HCT116 (cell line): Measurements from ENCODE around the gene LIN54. TPM values are rescaled to one million over a fixed set of nuclear protein-coding genes. Genes with fewer than 3 reads are reported as not detected.
A peak's percentile ranks its signal among the peaks of the same experiment; 100 is the strongest.

ENCODE experiments used
- ATAC-seq: fragments of 200-7000 bp; cut with Tn5 transposase; 2 replicates; pipeline ENCODE4 v1.9.1; 2020; ENCODE audit warnings: mild to moderate bottlenecking, moderate library complexity
- BruUV-seq: library from RNA; stranded (reverse); fragments of 400-500 nt; replicated peaks from 2 replicates; lab custom pipeline; 2021; lab: Mats Ljungman, UMichigan
- CTCF ChIA-PET: fragments of 300-600 bp; sonication (Branson Sonifier 250); formaldehyde crosslinking; loops from one replicate; lab custom pipeline; 2021; ENCODE audit warnings: antibody characterized with exemption; lab: Charles Lee
- POLR2A ChIA-PET: fragments of 300-600, 350-600 bp; sonication (Branson Sonifier 250); formaldehyde crosslinking; loops from one replicate; lab custom pipeline; 2021; ENCODE audit warnings: antibody characterized with exemption; lab: Charles Lee
- RAD21 ChIA-PET, 2 experiments: fragments of 300-600 bp; sonication (Branson Sonifier 250); formaldehyde crosslinking; loops; one replicate each; lab custom pipeline; 2023; ENCODE audit warnings: low total read pairs in 2 of 2; ENCODE audit not compliant: uncharacterized antibody in 2 of 2, unreplicated experiment in 2 of 2, low non-redundant PET in 1 of 2; lab: Charles Lee
- DNase-seq: peaks from one replicate; pipeline ENCODE4 v3.0.0-alpha.2; 2010; ENCODE audit warnings: low read depth, low spot score
- H2AFZ ChIP-seq: fragments of 200-600 bp; shearing (Covaris generic), sonication (generic); 2 replicates; pipeline ENCODE4 v1.6.1; 2017; ENCODE audit warnings: low read depth, mixed run types, mixed read lengths, antibody characterized with exemption, low read length; ENCODE audit not compliant: poor library complexity, severe bottlenecking
- H3K27ac ChIP-seq: 2 replicates; pipeline ENCODE4 v1.5.1; 2012; ENCODE audit warnings: low read depth, low read length
- H3K27me3 ChIP-seq: fragments of 200-600 bp; sonication (generic); 2 replicates; pipeline ENCODE4 v1.6.1; 2016; ENCODE audit warnings: mixed run types, low read length, mixed read lengths; ENCODE audit not compliant: insufficient read depth
- H3K36me3 ChIP-seq, 2 experiments: fragments of 200-500 bp in 1 of 2; fragments of 200-600 bp in 1 of 2; sonication (Bioruptor generic) in 1 of 2; sonication (generic) in 1 of 2; 2 replicates each; pipeline versions ENCODE4 v1.5.1 to v1.6.1; 2014 to 2016; ENCODE audit warnings: low read length in 2 of 2, inconsistent platforms in 1 of 2, mixed read lengths in 1 of 2, mixed run types in 1 of 2; ENCODE audit not compliant: insufficient read depth in 2 of 2, control insufficient read depth in 1 of 2
- H3K4me1 ChIP-seq, 2 experiments: fragments of 200-600 bp in 1 of 2; sonication (generic) in 1 of 2; 2 replicates each; pipeline versions ENCODE4 v1.5.1 to v1.6.1; 2012 to 2017; ENCODE audit warnings: low read length in 2 of 2, inconsistent platforms in 1 of 2, mild to moderate bottlenecking in 1 of 2, mixed read lengths in 1 of 2, mixed run types in 1 of 2, moderate library complexity in 1 of 2; ENCODE audit not compliant: insufficient read depth in 2 of 2, control insufficient read depth in 1 of 2
- H3K4me2 ChIP-seq: fragments of 200-600 bp; sonication (generic); 2 replicates; pipeline ENCODE4 v1.6.1; 2017; ENCODE audit warnings: mixed run types, low read length, mixed read lengths
- H3K4me3 ChIP-seq, 2 experiments: fragments of 200-600 bp in 1 of 2; sonication (generic) in 1 of 2; replicated peaks in 1 of 2; 2 replicates each; pipeline ENCODE4 v1.5.1; 2011 to 2016; ENCODE audit warnings: low read length in 2 of 2, control low read depth in 1 of 2, low read depth in 1 of 2, mild to moderate bottlenecking in 1 of 2, mixed read lengths in 1 of 2, mixed run types in 1 of 2
- H3K79me2 ChIP-seq: fragments of 200-600 bp; sonication (generic); 2 replicates; pipeline ENCODE4 v1.6.1; 2017; ENCODE audit warnings: mild to moderate bottlenecking, mixed run types, low read length, moderate library complexity, mixed read lengths; ENCODE audit not compliant: insufficient read depth
- H3K9ac ChIP-seq: fragments of 200-600 bp; sonication (generic); 2 replicates; pipeline ENCODE4 v1.6.1; 2016; ENCODE audit warnings: low read length, mixed read lengths
- H3K9me2 ChIP-seq: fragments of 200-600 bp; sonication (generic), shearing (Covaris generic); 2 replicates; pipeline ENCODE4 v1.6.1; 2017; ENCODE audit warnings: mixed run types, mild to moderate bottlenecking, moderate library complexity; ENCODE audit not compliant: insufficient read depth
- H3K9me3 ChIP-seq, 2 experiments: fragments of 200-500 bp in 1 of 2; fragments of 200-600 bp in 1 of 2; sonication (Bioruptor generic) in 1 of 2; sonication (generic) in 1 of 2; 2 replicates each; pipeline ENCODE4 v1.6.1; 2014 to 2017; ENCODE audit warnings: low read length in 2 of 2, mixed read lengths in 2 of 2, inconsistent platforms in 1 of 2, low read depth in 1 of 2, mild to moderate bottlenecking in 1 of 2, mixed run types in 1 of 2, moderate library complexity in 1 of 2; ENCODE audit not compliant: control insufficient read depth in 1 of 2, insufficient read depth in 1 of 2
- H4K20me1 ChIP-seq: fragments of 200-600 bp; sonication (generic), shearing (Covaris generic); 2 replicates; pipeline ENCODE4 v1.6.1; 2017; ENCODE audit warnings: mixed run types, mild to moderate bottlenecking, moderate library complexity; ENCODE audit not compliant: insufficient read depth
- CBX3 ChIP-seq: IDR thresholded peaks from 2 replicates; pipeline ENCODE4 v1.6.1; 2012; ENCODE audit warnings: low read depth
- EGR1 ChIP-seq: IDR thresholded peaks from 2 replicates; pipeline ENCODE4 v1.6.1; 2012; ENCODE audit warnings: low read depth
- ELF1 ChIP-seq: IDR thresholded peaks from 2 replicates; pipeline ENCODE4 v1.6.1; 2012; ENCODE audit warnings: low read depth, borderline replicate concordance
- EZH2phosphoT487 ChIP-seq: fragments of 200-600 bp; IDR thresholded peaks from 2 replicates; pipeline ENCODE4 v1.6.1; 2018; ENCODE audit warnings: antibody characterized with exemption, borderline replicate concordance
- FOSL1 ChIP-seq: IDR thresholded peaks from 2 replicates; pipeline ENCODE4 v1.6.1; 2012; ENCODE audit warnings: low read depth
- JUND ChIP-seq: IDR thresholded peaks from 2 replicates; pipeline ENCODE4 v1.6.1; 2012
- REST ChIP-seq: IDR thresholded peaks from 2 replicates; pipeline ENCODE4 v1.6.1; 2012; ENCODE audit warnings: low read depth
- SP1 ChIP-seq: IDR thresholded peaks from 2 replicates; pipeline ENCODE4 v1.6.1; 2012; ENCODE audit warnings: low read depth
- SRF ChIP-seq: IDR thresholded peaks from 2 replicates; pipeline ENCODE4 v1.6.1; 2012; ENCODE audit warnings: low read depth
- TCF7L2 ChIP-seq: IDR thresholded peaks from 2 replicates; pipeline ENCODE4 v1.7.0; 2011; ENCODE audit warnings: borderline replicate concordance, inconsistent platforms; ENCODE audit not compliant: insufficient read depth, insufficient read length; ENCODE audit errors: extremely low read depth
- ZBTB33 ChIP-seq: IDR thresholded peaks from 2 replicates; pipeline ENCODE4 v1.6.1; 2011; ENCODE audit warnings: mild to moderate bottlenecking, low read length, moderate library complexity; ENCODE audit not compliant: insufficient replicate concordance; ENCODE audit errors: extremely low read depth
- ZFX ChIP-seq: fragments of 450-650 bp; IDR thresholded peaks from 2 replicates; pipeline ENCODE4 v1.6.1; 2017
- ZNF274 ChIP-seq: fragments of 200-500 bp; sonication (Bioruptor generic); IDR thresholded peaks from 2 replicates; pipeline ENCODE4 v1.6.1; 2014; ENCODE audit warnings: mild to moderate bottlenecking, low read depth, low read length, inconsistent platforms
- intact Hi-C: fragments of 100-400 bp; cut with micrococcal nuclease; formaldehyde crosslinking; loops from 2 replicates; pipeline ENCODE4 v1.10.0; 2022
- total RNA-seq: library from RNA; stranded (reverse); gene quantifications from one replicate; pipeline ENCODE4 v1.2.1, GENCODE V29; 2021; ENCODE audit not compliant: unreplicated experiment

Gene LIN54
- total RNA-seq, 1 experiment from 2014 or later = 15.6 TPM

GRCh38 chr4:82957045-82957444 is 53.6 kb downstream of the LIN54 start:
- H3K79me2 ChIP-seq = peaks cover 3% of the 10 kb centered on the region
- POLR2A ChIA-PET = no interaction called here
- H2AFZ ChIP-seq = no peak overlapping the region
- H3K9ac ChIP-seq = no peak overlapping the region
- H3K9me3 ChIP-seq = no peaks in the 10 kb centered on the region
- no peaks in the 10 kb centered on the region for H3K36me3 ChIP-seq
- H4K20me1 ChIP-seq = no peaks in the 10 kb centered on the region; the same call in 1 of the 2 replicates
- no peaks in the 10 kb centered on the region for H3K4me1 ChIP-seq
- no peaks in the 10 kb centered on the region for H3K27me3 ChIP-seq
- H3K4me3 ChIP-seq = no peak overlapping the region
- H3K27ac ChIP-seq = no peak overlapping the region
- intact Hi-C loops = no loop called here
- CTCF ChIA-PET = no interaction called here
- BruUV-seq = no TSS peak
- TF ChIP-seq FOSL1 (0 out of 2 replicates have a peak, but pooled peaks have one; percentile 1), REST (no peak)
- TF ChIP-seq, all 23 proteins: peak for 1
- no peak overlapping the region for H3K4me2 ChIP-seq
- RAD21 ChIA-PET = no interaction called here
- no peak for ATAC-seq
- no peaks in the 10 kb centered on the region; the same call in 1 of the 2 replicates for H3K9me2 ChIP-seq
- no peak for DNase-seq

- H3K4me3 ChIP-seq = no peak overlapping the region
- H3K36me3 ChIP-seq = no peaks in the 10 kb centered on the region
- ATAC-seq = no peak
- ChIA-PET RAD21 (no interaction called here), POLR2A (no interaction called here), CTCF (no interaction called here)
- H2AFZ ChIP-seq = no peak overlapping the region
- H3K27ac ChIP-seq = no peak overlapping the region
- intact Hi-C loops = no loop called here
- H3K4me1 ChIP-seq = no peaks in the 10 kb centered on the region
- no peak overlapping the region for H3K9ac ChIP-seq
- H4K20me1 ChIP-seq = no peaks in the 10 kb centered on the region
- BruUV-seq = no TSS peak
- H3K27me3 ChIP-seq = no peaks in the 10 kb centered on the region
- H3K79me2 ChIP-seq = no peaks in the 10 kb centered on the region; the same call in none of the 2 replicates
- H3K9me3 ChIP-seq = no peaks in the 10 kb centered on the region
- no peak overlapping the region for H3K4me2 ChIP-seq
- DNase-seq = no peak
- no peaks in the 10 kb centered on the region; the same call in 1 of the 2 replicates for H3K9me2 ChIP-seq
- no peak for TF ChIP-seq ZNF274
- no peak for TF ChIP-seq JUND
- no peak for TF ChIP-seq SRF
- no peak for TF ChIP-seq ZFX
- no peak for TF ChIP-seq CBX3
- TF ChIP-seq TCF7L2 = no peak
- no peak for TF ChIP-seq EZH2phosphoT487
- no peak for TF ChIP-seq ZBTB33
- no peak for TF ChIP-seq EGR1
- no peak for TF ChIP-seq SP1
- no peak for TF ChIP-seq ELF1
- TF ChIP-seq FOSL1 = no peak
Measured at GRCh38 chr4:82954212-82954611, 56.4 kb downstream of the LIN54 start.
